H1 (cell line): ENCODE data around the gene KLHL36. TPM values are rescaled to one million over a fixed set of nuclear protein-coding genes. Genes with fewer than 3 reads are reported as not detected.

ENCODE experiments used
- ASH2L ChIP-seq: fragments of 200-600, 300-600 bp; sonication (generic); IDR thresholded peaks from one replicate; pipeline ENCODE4 v1.7.1; 2017; ENCODE audit warnings: low read length
- BACH1 ChIP-seq: IDR thresholded peaks from 2 replicates; pipeline ENCODE4 v1.6.1; 2012; ENCODE audit warnings: low read length, improper control_type of control experiment
- BCL11A ChIP-seq, 2 experiments: IDR thresholded peaks; one replicate each; pipeline ENCODE4 v1.6.1; 2011; ENCODE audit warnings: low read depth in 2 of 2, low read length in 2 of 2, mild to moderate bottlenecking in 2 of 2
- CBX5 ChIP-seq: fragments of 300-800, 300-1000 bp; sonication (generic); IDR thresholded peaks from 2 replicates; pipeline ENCODE4 v1.7.1; 2016; ENCODE audit warnings: antibody characterized with exemption, low read length, low read depth
- CBX8 ChIP-seq: fragments of 300-800, 300-1000 bp; sonication (generic); IDR thresholded peaks from 2 replicates; pipeline ENCODE4 v1.7.1; 2016; ENCODE audit warnings: low read depth, low read length, borderline replicate concordance
- CEBPB ChIP-seq: IDR thresholded peaks from 2 replicates; pipeline ENCODE4 v1.6.1; 2012; ENCODE audit warnings: low read depth, low read length
- E2F6 ChIP-seq: IDR thresholded peaks from 2 replicates; pipeline ENCODE4 v1.6.1; 2012; ENCODE audit warnings: inconsistent platforms
- EGR1 ChIP-seq: IDR thresholded peaks from 2 replicates; pipeline ENCODE4 v1.6.1; 2011; ENCODE audit warnings: low read depth, low read length, borderline replicate concordance
- GABPA ChIP-seq: IDR thresholded peaks from 2 replicates; pipeline ENCODE4 v1.6.1; 2011; ENCODE audit warnings: mild to moderate bottlenecking, low read length, moderate library complexity, borderline replicate concordance; ENCODE audit not compliant: insufficient read depth
- HDAC2 ChIP-seq, 2 experiments: fragments of 300-600 bp in 1 of 2; sonication (generic) in 1 of 2; IDR thresholded peaks; 2 replicates each; pipeline ENCODE4 v1.6.1; 2011 to 2012; ENCODE audit warnings: low read depth in 2 of 2, low read length in 2 of 2, mild to moderate bottlenecking in 2 of 2, moderate library complexity in 2 of 2, borderline replicate concordance in 1 of 2, inconsistent platforms in 1 of 2
- JUND ChIP-seq: IDR thresholded peaks from 2 replicates; pipeline ENCODE4 v1.6.1; 2011; ENCODE audit warnings: mild to moderate bottlenecking, improper control_type of control experiment, low read length
- NANOG ChIP-seq: IDR thresholded peaks from 2 replicates; pipeline ENCODE4 v1.6.1; 2011; ENCODE audit warnings: low read length, low read depth, mild to moderate bottlenecking, inconsistent platforms; ENCODE audit not compliant: insufficient read depth, poor library complexity, severe bottlenecking
- NRF1 ChIP-seq: IDR thresholded peaks from 2 replicates; pipeline ENCODE4 v1.6.1; 2011; ENCODE audit warnings: mild to moderate bottlenecking, low read depth, low read length, improper control_type of control experiment
- POLR2AphosphoS5 ChIP-seq: IDR thresholded peaks from 2 replicates; pipeline ENCODE4 v1.6.1; 2011; ENCODE audit warnings: low read depth, low read length
- RNF2 ChIP-seq: fragments of 200-900, 300-1000 bp; sonication (generic); IDR thresholded peaks from 2 replicates; pipeline ENCODE4 v1.7.1; 2016; ENCODE audit warnings: borderline replicate concordance, low read depth, mild to moderate bottlenecking, antibody characterized with exemption, low read length; ENCODE audit not compliant: poor library complexity, severe bottlenecking; ENCODE audit errors: missing control alignments
- SAP30 ChIP-seq: fragments of 300-600 bp; sonication (generic); IDR thresholded peaks from 2 replicates; pipeline ENCODE4 v1.7.1; 2012; ENCODE audit warnings: low read length, moderate library complexity, mild to moderate bottlenecking, inconsistent platforms; ENCODE audit not compliant: insufficient read depth, insufficient replicate concordance
- SIN3A ChIP-seq, 2 experiments: IDR thresholded peaks in 1 of 2; conservative IDR thresholded peaks in 1 of 2; 2 replicates each; pipeline ENCODE4 v1.6.1; 2011 to 2012; ENCODE audit warnings: low read length in 2 of 2, improper control_type of control experiment in 1 of 2, low read depth in 1 of 2, mild to moderate bottlenecking in 1 of 2
- SRF ChIP-seq: IDR thresholded peaks from 2 replicates; pipeline ENCODE4 v1.6.1; 2011; ENCODE audit warnings: mild to moderate bottlenecking, low read depth, low read length, moderate library complexity
- TCF12 ChIP-seq: IDR thresholded peaks from 2 replicates; pipeline ENCODE4 v1.6.1; 2011; ENCODE audit warnings: low read depth, mild to moderate bottlenecking, low read length
- TEAD4 ChIP-seq: IDR thresholded peaks from 2 replicates; pipeline ENCODE4 v1.6.1; 2012; ENCODE audit warnings: low read depth, low read length, inconsistent platforms, mixed read lengths
- polyA plus RNA-seq, 7 experiments: library from polyadenylated mRNA; depleted of rRNA in 3 of 7; stranded (reverse) in 5 of 7; unstranded in 2 of 7; fragments of >200 nt in 5 of 7; fragments of 200-250 nt in 2 of 7; gene quantifications; 1 replicate in 5 of 7; 2 replicates in 1 of 7; 4 replicates in 1 of 7; pipeline versions ENCODE4 v1.2.1 to v1.2.3, GENCODE V29; 2011 to 2013; ENCODE audit warnings: missing spikeins in 2 of 7, mixed read lengths in 2 of 7
- total RNA-seq: library from RNA; stranded (reverse); fragmentation: NEBNext Ultra II Directional; extraction: Animal tissue kit (Norgen Biotek cat#: 25700); gene quantifications from 2 replicates; pipeline ENCODE4 v1.2.1, GENCODE V29; 2021

The KLHL36 gene
- total and polyA plus RNA-seq, 2 of the 8 experiments (the other 6 are each of a cell fraction or from before 2014, with no cell fraction given): 22.9 to 33.6 TPM

GRCh38 chr16:84599521-84600202 is 48.6 kb upstream of the KLHL36 start (continued):
- TF ChIP-seq HDAC2 (IDR thresholded peaks at IDR 0.05; ENCODE audit: borderline replicate concordance in 1 of 2, low read depth in 2 of 2, low read length in 2 of 2) (peak; percentile 39 to 91; a peak in 1 of 4 replicates), SIN3A (conservative IDR thresholded peaks at IDR 0.05 in 1 of 2, IDR thresholded peaks at IDR 0.05 in 1 of 2; ENCODE audit: low read depth in 1 of 2, low read length in 2 of 2) (peak; percentile 98 to 99), GABPA (no peak), RNF2 (no peak), CEBPB (0 out of 2 replicates have a peak, but pooled peaks have one; percentile 31), SAP30 (peak; percentile 66), NRF1 (no peak), BCL11A (IDR thresholded peaks at IDR 0.05; ENCODE audit: low read depth in 2 of 2, low read length in 2 of 2) (no peak), TCF12 (0 out of 2 replicates have a peak, but pooled peaks have one; percentile 54), TEAD4 (peak; percentile 43; the same call in 1 of the 2 replicates), ASH2L (no peak), E2F6 (no peak), JUND (no peak), POLR2AphosphoS5 (no peak), EGR1 (peak; percentile 72; the same call in 1 of the 2 replicates), CBX5 (no peak), BACH1 (peak; percentile 35; the same call in 1 of the 2 replicates), CBX8 (no peak), SRF (no peak), NANOG (no peak)
- TF ChIP-seq, all 59 proteins: peak for 12
